Amygdala (tissue), 56 donors: Measurements from ENCODE around the gene KLHL13.
"Not testable (repeated sequence)": the region's sequence is repeated elsewhere in the genome, so short reads cannot be mapped to it uniquely, and the experiment has no call there.

Experiments used
- DNase-seq, 56 donors: peaks; one replicate each; lab custom pipeline; 2025; lab: John Stamatoyannopoulos, UW

KLHL13 gene

DNA sequence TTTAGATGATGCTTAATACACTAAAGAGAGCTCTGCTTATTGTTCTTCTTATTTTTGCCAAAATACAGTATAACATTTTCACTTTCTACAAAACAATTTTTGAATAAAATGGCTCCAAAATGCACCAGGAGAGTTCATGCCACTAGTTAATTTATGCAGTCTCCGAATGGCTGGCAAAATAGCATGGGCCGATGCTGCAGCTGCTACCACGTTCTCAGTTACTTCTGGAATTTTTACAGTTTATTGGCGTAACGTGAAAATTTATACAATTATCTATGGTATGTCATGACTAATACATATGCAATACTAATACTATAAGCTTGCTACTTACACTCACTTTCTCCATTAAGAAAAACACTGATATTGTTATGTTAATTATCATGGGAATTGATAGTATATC, 16.5 kb downstream of the KLHL13 start:
- DNase-seq = no peak

DNA sequence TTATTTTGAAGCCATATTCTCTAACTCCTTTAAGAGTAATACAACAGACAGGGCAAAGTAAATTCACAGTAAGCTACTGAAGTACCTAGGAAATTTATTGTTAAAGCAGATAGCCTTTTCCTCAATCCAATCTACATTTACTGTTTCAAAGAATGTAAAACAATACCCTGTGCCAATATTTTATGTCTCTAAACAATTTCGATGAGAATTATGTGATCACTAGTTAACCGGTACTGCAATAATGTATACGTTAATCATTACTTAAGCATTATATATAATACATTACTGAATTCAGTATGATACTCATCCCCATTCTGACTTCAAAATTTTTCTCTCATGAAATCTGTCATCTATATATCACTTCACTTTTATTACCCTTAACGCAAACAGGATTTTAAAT, 28.5 kb downstream of the KLHL13 start:
- no peak for DNase-seq

DNA sequence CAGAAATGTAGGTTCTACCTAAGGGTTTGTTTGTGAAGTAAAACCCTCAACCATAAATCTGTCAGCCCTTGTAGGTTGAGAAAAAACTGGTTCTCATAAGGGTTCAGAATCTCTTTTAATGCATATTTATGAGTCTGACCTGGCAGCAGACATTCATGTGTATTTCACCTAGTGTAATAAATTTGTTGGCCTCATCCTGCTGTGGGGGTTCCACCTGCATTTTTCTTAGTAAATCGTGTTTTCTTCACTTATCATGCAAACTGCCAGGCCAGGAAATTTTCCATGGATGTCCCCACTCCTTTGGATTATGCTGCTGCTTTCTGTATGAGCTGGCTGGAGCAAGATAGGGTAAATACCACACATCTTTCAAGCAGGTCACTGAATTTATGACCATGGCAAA, 42.4 kb downstream of the KLHL13 start:
- DNase-seq = no peak

DNA sequence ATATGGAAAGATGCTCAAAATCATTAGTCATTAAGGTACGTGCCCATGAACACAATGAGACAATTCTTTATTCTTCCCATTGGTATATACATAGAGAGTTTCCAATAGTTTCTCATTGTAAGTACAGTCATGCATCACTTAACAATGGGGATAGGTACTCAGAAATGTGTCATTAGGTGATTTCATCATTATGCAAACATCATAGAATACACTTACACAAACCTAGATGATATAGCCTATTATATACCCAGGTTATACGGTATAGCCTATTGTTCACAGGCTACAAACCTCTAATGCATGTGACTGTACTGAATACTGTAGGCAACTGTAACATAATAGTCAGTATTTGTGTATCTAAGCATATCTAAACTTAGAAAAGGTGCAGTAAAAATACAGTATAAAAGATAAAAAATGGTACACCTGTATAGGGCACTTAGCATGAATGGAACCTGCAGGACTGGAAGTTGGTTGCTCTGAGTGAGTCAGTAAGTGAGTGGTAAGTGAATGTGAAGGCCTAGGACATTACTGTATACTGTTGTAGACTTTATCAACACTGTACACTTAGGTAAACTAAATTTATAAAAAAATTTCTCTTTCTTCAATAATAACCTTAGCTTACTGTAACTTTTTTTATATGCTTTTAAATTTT, 49.6 kb downstream of the KLHL13 start:
- DNase-seq = no peak

DNA sequence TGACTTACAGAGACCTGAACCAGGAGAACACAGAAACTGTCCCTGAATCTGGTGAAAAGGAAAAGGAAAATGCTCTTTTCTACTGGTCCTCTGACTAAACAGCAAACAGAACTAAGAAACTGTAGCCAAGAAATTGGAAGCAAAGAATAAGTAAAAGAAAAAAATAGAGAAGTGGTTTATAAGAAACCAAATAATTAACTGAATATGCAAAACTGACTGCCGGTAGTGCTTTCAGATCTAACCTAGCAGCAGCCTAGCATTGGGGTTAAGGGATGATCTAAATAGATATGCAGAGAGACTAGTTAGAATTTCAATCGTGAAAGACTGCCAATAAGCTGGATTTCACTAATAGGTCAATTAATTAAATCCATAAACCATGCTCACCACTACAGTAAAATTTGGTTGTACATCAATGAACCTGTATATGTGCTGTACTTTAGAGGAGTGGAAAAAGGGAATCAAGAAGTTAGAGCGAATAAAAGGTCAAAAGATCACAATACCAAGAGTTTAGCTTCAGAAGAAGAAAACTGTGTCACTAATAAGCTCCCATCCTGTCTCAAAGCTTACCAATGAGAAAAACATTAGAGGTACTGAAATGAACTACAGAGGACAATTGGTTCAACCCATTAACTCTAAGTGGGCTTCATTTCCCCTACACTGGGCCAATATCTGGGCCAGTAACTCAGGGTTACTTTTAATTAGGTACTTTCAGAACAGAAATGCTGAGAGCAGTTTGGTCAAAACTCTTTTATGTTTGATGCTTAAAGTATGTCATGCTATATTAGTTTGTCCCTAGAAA, 53.6 kb downstream of the KLHL13 start:
- no peak for DNase-seq

DNA sequence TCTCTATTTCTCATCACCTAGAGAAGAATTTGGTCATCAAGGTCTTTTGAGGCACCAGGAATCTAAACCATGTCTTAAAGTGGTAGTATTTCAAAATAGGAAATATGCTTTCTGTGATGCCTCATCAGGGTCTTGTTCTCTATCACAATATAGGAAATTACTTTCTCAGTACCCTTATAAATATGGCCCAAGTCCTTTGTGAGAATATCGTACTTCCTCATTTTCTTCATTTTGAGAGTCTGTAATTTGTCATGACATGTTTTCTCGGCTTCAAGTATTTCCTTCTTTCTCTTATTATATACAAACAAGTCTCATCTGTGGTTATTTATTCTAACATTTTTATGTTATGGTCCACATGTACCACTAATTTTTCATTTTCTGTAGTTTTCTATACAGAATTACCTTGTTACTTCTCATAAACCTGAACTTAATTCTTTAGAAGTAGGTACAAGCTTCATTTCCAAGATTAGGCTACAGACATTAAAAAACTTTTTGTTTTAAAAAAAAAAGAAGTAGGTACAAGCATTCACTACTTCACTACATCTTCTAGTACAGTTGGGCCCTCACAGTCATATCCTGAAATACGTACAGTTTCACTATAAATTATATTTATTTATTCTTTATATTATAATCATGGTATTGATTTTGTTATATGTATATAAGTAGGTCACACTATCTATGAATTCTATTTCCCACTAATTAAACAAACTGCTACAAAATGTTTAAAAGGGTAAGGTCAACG, 54.4 kb downstream of the KLHL13 start:
- DNase-seq = no peak

DNA sequence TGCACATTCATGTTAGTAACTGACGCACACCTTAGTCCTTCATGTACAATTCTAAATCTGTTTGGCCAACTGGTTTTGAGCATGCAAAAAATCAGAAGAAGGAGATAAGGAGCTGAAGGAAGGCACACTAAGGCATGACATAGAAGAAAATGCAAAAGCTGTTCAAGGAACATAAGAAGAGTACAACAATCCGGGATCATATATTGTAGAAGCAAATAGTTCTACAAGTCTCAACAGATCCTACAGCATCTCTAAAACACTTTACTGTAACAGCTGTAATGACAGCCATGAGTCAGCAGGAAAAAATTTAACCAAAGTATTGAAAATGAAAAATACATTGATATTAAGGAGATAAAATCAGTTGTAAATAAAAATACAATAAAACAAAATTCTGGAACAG, 57.7 kb downstream of the KLHL13 start:
- DNase-seq = no peak

DNA sequence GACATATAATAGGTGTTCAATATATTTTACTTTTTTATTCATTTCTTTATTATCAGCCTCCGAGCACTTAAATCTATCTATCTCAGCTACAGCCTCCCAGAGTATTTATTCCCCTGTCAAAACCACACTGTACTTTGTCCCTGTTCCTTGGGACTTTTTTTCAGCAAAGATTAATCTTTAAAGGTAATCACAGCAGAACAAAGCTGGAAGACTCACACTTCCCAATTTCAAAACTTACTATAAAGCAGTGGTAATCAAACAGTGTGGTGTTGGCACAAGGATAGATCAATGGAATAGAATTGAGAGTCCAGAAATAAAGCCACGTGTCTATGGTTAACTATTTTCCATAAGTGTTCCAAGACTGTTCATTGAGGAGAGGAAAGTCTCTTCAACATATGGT, 59.7 kb downstream of the KLHL13 start:
- no peak for DNase-seq

DNA sequence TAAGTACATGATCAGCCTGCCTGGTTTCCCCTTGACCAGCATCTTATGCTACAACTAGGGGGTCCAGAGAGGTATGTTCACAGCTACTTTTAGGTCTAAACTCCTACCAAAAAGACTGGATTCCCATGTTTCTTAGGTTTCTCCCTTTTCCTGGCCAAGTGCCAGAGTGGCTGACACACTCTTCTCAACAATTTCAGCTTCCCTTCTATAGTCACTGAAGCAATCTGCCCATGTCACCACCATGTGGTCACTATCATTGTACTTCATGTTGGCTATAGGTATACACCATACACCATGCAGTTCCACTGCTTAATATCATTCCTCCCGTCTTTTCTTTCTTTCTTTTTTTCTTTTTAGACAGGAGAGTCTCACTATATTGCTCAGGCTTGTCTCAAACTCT, 66.9 kb downstream of the KLHL13 start:
- DNase-seq = no peak

DNA sequence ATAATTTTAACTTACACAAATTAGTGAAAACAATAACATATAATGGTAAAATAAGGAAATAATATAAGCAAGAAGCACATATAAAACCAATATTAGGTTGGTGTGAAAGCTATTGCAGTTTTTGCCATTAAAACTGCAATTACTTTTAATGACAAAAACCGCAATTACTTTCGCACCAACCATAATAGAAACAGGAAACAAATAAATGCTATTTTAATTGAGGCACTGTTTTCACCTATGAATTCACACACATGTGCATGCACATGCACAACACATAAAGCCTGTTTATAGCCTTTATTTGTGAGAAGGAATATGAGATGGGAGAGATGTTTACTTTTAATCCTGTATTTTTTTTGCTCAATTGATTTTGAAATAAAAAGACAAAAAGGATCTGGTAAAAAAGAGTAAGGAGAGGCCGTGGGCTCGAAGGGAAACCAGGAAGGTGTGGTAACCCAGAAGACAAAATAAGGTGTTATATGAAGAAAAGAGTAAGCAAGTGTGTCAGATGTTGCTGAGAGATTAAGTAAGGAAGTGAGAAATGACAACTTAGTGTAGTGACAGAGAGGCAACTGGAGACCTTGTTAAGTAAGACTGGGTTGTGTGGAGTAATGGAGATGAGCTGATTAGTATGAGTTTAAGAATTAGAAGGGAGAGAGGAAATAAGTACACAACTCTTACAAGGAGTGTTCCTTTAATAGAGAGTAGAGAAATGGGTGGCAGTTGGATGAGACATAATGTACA, 69.0 kb downstream of the KLHL13 start:
- no peak for DNase-seq

DNA sequence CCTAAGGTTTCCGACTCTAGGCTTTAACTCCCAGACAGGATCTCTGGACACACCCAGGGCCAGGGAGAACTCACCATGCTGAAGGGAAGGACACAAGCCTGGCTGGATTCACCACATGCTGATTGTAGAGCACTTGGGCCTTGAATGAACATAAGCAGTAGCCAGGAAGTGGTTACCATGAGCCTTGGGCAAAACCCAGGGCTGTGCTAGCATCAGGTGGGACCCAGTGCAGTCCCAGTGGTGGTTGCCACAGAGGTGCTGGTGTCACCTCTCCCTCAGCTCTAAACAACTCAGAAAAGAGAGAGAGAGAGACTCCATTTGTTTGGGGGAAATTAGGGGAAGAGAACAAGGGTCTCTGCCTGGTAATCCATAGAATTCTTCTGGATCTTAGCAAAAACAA, 77.0 kb downstream of the KLHL13 start:
- no peak for DNase-seq

DNA sequence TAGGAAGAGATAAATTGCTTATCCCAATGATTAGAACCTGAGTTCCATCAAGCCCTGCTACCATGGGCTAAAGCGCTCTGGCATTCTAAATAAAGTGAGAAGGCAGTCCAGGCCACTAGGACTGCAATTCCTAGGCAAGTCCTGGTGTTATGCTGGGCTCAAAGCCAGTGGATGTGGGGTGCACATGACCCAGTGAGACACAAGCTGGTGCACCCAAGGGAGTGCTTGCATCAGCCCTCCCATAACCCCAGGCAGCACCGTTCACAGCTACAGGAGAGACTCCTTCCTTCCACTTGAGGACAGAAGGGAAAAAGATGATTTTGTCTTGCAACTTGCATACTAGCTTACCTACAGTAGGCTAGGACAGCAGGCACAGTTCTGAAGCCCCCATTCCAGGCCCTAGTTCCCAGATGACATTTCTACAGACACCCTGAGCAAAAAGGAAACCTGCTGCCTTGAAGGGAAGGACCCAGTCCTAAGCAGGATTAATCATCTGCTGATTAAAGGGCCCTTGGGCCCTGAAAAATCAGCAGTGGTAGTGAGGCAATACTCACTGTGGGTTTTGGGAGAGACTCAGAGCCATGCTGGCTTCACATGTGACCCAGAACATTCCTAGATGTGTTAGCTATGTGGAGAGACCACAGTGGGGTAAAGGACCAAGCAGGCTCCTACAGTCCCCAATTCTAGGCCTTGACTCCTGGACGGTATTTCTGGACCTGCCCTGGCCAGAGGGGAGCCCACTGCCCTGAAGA, 77.8 kb downstream of the KLHL13 start:
- DNase-seq = no peak

DNA sequence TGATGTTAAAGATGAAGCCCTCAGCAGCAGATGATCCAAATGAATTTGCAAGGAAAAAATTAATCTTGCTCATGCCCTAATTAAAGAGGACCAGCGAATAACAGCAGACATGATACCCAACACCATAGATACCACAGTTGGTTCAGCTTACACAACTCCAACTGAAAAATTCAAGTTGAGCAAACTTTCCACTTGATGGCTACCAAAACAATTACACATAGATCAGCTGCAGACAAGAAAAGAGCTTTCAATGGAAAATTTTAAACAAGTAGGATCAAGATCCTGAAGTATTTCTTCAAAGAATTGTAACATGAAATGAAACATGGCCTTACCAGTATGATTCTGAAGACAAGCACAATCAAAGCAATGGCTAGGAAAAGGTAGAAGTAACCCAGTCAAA, 90.0 kb downstream of the KLHL13 start:
- DNase-seq = no peak

DNA sequence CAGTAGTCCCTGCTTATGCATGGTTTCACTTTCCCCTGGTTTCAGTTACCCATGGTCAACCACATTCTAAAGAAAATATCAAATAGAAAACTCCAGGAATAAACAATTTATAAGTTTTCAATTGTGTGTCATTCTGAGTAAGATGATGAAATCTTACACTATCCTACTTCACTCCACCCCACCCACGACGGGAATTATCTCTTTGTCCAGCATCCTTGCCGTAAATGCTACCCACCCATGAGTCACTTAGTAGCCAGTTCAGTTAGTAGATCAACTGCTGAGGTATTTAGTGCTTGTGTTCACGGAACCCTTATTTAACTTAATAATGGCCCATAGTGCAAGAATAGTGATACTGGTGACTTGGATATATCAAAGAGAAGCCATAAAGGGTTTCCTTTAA, 91.4 kb downstream of the KLHL13 start:
- no peak for DNase-seq

DNA sequence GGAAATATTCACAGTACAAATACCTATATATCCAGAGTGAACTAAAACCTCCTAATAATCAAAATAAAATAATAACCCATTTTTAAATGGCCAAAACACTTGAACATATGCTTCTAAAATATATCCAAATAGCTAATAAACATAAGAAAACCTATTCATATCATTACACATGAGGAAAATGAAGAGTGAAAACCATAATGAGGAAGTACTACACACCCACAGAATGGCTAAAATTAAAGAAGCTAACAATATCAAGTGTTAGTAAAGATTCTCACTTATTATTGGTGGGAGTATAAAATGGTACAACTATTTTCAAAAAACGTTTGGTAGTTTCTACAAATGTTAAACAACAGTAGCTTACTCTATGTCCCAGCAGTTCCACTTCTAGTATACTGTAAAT, 92.1 kb downstream of the KLHL13 start:
- DNase-seq = no peak

DNA sequence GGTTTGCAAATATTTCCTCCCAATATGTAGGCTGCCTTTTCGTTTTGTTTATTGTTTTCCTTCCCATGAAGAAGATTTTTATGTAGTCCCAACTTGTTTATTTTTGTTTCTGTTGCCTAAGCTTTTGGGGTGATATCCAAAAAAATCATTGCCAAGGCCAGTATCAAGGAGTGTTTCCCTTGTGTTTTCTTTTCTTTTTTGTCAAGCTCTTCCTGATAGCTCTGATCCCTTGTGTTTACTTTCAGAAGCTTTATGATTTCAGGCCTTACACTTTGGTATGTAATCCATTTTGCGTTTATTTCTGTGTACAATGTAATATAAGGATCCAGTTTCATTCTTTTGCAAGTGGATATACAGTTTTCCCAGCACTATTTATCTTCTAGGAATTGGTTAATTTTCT, 93.9 kb downstream of the KLHL13 start:
- no peak for DNase-seq

DNA sequence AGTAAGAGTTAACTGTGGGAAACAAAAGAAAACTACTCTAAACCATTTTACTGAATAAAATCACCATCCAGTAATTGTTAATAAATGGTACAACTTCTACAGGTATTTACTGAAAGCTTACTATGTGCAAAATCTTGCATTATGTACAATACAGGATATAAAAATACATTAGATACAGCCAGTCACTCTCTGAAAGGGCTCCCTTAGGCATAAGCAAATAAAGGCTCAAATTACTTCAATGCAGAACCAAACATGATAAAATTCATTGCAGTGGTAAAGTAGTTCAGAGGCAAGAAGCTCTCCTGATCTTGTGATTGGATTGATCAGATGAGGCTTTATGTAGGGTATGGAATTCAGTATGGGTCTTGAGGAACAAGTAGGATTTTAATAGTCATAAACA, 100.2 kb downstream of the KLHL13 start:
- DNase-seq = no peak

DNA sequence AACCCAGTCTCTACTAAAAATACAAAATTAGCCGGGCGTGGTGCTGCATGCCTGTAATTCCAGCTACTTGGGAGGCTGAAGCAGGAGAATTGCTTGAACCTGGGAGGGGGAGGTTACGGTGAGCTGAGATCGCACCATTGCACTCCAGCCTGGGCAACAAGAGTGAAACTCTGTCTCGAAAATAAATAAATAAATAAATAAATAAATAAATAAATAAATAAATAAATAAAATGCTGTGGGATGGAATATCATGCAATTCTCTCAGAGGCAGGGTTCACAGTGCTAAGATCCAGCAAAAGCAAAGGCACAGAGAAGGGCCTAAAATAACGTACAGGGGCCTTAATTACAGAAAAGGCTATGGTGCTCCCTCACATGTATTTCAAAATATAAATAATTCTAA, 114.2 kb downstream of the KLHL13 start:
- DNase-seq = not testable (repeated sequence)

DNA sequence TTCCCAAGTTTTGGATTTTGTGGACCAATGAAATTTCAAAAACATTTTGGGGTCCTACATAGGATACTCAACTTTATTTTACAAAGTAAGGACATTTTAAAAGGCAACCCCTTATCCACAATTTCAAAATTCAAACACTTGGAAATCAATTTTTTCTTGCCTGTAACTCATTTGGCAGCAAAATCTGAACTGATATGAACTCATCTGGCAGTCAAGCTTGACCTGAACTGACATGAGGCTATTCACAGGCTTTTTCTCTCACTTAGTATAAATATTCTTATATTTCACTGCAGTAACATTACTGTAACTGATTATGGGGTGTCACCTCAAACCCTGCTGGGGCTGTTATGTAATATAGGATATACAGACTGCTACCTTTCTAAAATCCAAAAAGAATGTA, 116.1 kb downstream of the KLHL13 start:
- DNase-seq = no peak

DNA sequence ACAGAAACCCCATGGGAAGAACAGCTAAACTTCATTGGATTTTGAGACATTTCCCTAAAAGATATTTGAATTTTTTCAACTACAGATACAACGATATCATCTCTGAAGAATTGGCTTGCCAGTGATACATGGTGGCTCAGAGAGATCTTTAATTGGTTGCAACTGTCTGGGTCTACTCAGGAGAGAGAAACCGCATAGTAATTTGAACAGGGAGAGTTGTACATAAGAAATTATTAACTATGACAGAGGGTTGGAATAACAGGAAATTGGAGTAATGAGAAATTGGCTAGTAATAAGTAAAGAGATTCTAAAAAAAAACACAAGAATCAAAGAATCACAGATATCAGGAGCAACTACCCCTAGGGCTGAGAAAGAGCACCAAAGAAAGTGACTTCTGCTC, 118.4 kb downstream of the KLHL13 start:
- DNase-seq = no peak
